COLO668 (cell line): ENCODE data around the gene FBXW4.
"Not testable (repeated sequence)": the region's sequence is repeated elsewhere in the genome, so short reads cannot be mapped to it uniquely, and the experiment has no call there.

Experiments used
- DNase-seq: peaks from one replicate; lab custom pipeline; 2025; ENCODE audit not compliant: unreplicated experiment; lab: John Stamatoyannopoulos, UW

Gene FBXW4

GRCh38 chr10:101658975-101659374 lies 36.0 kb downstream of the FBXW4 start:
- DNase-seq = no peak

- DNase-seq = no peak
Measured at GRCh38 chr10:101656890-101657289, 38.1 kb downstream of the FBXW4 start.

- no peak for DNase-seq
Measured at GRCh38 chr10:101655570-101655969, 39.4 kb downstream of the FBXW4 start.

GRCh38 chr10:101653536-101653935 lies 41.4 kb downstream of the FBXW4 start:
- no peak for DNase-seq

GRCh38 chr10:101651336-101651735 lies 43.6 kb downstream of the FBXW4 start:
- no peak for DNase-seq

GRCh38 chr10:101650863-101651262 lies 44.1 kb downstream of the FBXW4 start:
- DNase-seq = no peak

GRCh38 chr10:101649525-101650085 lies 45.4 kb downstream of the FBXW4 start:
- no peak for DNase-seq

- no peak for DNase-seq
Measured at GRCh38 chr10:101647255-101647654, 47.7 kb downstream of the FBXW4 start.

GRCh38 chr10:101646364-101646763 lies 48.6 kb downstream of the FBXW4 start:
- no peak for DNase-seq

- no peak for DNase-seq
Measured at GRCh38 chr10:101645659-101646058, 49.3 kb downstream of the FBXW4 start.

- no peak for DNase-seq
Measured at GRCh38 chr10:101644002-101644401, 51.0 kb downstream of the FBXW4 start.

GRCh38 chr10:101643546-101643945 lies 51.4 kb downstream of the FBXW4 start:
- DNase-seq = no peak

GRCh38 chr10:101639141-101639900 lies 55.6 kb downstream of the FBXW4 start:
- DNase-seq = no peak

- DNase-seq = not testable (repeated sequence)
Measured at GRCh38 chr10:101633510-101633909, 61.5 kb downstream of the FBXW4 start.

- no peak for DNase-seq
Measured at GRCh38 chr10:101631821-101632475, 63.0 kb downstream of the FBXW4 start.

- DNase-seq = no peak
Measured at GRCh38 chr10:101630633-101630920, 64.4 kb downstream of the FBXW4 start.

- DNase-seq = no peak
Measured at GRCh38 chr10:101629837-101630632, 64.9 kb downstream of the FBXW4 start.

GRCh38 chr10:101625821-101626412 lies 69.1 kb downstream of the FBXW4 start:
- DNase-seq = no peak

- no peak for DNase-seq
Measured at GRCh38 chr10:101624526-101625102, 70.4 kb downstream of the FBXW4 start.

GRCh38 chr10:101623528-101623927 lies 71.4 kb downstream of the FBXW4 start:
- DNase-seq = no peak

GRCh38 chr10:101619983-101620382 lies 75.0 kb downstream of the FBXW4 start:
- DNase-seq = no peak
